GM18498 (cell line): ENCODE data around the gene EFNB2.

Source experiments
- ATAC-seq: cut with Tn5 transposase; IDR thresholded peaks from one replicate; pipeline ENCODE4 v1.9.1; 2021; ENCODE audit warnings: mild to moderate bottlenecking, moderate library complexity; ENCODE audit not compliant: unreplicated experiment

Gene EFNB2

GRCh38 chr13:106526738-106527444 lies 8.6 kb downstream of the EFNB2 start:
- ATAC-seq: no peak

DNA sequence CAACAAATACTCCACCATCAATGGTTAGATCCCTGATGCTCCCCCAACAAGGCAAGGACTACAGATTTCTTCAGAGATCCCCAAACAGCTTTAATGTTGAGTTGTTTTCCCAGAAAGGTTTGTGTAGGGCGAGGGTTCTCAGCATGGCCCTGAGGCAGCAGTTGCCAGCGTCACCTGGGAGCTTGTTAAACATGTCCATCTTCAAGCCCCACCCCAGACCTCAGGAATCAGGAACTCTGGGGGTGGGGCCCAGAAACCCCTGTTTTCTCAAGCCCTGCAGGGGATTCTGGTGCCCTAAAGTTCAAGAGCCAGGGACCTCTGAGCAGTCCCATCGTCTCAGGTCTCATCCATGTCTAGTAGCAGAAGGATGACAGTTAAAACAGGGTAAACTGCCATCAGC lies 9.6 kb downstream of the EFNB2 start:
- ATAC-seq: no peak

- no peak for ATAC-seq
Measured at GRCh38 chr13:106524108-106524507, 11.4 kb downstream of the EFNB2 start.

DNA sequence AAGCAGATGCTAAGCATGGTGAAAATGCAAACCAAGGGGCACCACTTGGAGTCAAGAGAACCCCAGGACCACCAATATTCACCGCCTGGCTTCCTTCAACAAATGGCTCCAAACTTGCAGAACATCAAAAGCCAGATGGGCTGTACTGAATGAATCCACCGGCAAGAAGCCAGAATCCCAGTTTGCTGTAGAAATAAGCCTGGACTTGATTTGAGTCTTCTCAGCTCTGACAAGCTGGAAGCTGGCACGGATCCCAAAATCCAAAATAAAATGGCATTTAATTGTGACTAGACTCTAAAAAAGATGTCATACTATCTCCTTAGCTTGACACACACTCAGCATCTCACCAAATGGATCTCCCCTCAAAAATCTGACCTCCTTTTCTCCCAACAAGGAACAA lies 11.9 kb downstream of the EFNB2 start:
- ATAC-seq: no peak

- no peak for ATAC-seq
Measured at GRCh38 chr13:106522898-106523525, 12.4 kb downstream of the EFNB2 start.

DNA sequence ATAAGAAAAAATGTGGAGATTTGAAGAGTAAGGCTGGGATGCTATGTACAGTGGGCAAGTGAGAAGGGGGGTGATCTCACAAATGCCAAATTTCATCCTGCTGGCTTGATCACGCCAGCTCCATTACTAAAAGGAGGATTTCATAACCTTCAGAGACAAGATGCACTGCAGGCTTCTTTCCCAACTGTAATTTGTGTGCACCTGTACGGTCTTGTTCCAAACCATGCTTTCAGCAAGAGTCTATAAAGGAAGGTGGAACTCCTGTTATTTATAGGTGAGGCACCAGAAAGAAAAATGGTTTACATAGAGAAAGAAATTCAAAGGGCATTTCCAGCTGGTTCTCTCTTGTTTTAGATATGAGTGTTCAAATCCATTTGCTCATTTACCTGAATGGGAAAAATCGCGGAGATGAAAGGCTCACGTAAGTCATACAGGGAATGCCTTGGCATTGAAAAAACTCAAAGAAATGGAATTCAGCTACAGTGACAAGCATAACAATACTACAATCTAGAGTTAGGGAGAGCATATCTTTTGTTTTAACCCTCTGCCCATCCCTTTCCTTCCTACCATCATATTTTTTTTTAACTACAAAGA lies 13.3 kb downstream of the EFNB2 start:
- no peak for ATAC-seq

GRCh38 chr13:106521095-106521799 lies 14.2 kb downstream of the EFNB2 start:
- ATAC-seq: no peak

DNA sequence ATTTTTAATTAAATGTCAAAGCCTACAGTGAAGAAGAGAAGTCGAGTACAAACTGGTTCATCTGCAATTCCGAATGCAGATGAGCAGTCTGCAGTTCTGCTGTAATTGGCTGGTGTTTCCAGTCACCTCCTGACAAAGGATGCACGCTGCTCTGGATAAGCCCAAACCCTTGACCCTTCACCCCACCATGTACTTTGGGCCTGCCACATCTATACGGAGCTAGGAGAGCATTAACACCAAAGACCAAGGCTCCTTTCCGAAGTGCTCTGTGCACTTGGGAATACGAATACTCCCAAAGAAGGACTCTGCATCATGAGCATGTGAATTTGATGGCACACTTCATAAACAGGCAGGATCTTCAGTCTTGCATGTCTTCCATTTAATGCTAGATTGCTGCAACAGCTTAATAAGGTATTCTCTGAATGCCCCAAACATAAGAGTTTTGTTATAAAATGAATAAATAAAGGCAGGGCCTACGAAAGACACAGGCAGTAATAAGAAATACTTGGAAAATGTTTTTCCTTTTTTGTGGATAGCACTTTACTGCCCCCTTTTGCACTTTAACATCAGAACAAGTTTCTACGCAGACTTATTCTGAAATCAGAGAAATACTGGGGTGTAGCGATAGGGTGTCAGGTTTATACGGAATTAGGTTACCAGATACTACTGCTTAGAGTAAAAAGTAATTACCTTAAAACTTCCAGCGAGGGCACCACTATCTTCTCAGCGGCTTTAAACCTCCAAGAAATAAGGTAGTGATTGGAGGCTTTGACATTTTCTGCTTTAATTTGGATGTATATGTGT lies 15.0 kb downstream of the EFNB2 start:
- no peak for ATAC-seq

DNA sequence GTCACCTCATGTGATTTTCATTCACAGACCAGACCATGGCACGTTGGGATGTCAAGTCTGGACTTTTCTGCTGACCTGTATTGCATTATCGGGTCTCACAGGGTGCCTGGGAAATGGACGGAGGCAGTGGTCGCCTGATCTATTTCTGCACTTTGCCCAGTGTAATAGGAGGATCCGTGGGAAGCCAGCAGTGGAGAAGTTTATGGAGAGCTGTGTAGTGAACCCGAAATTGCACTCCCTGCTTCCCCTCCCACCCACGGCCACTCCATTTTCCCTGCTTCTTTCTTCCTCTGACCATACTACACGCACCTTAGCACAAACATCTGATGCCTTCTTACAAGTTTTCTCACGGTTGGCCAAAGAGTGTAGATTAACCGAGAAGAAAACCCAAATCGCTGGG lies 16.9 kb downstream of the EFNB2 start:
- ATAC-seq: no peak

GRCh38 chr13:106517109-106517847 lies 18.2 kb downstream of the EFNB2 start:
- no peak for ATAC-seq

GRCh38 chr13:106515635-106516254 lies 19.7 kb downstream of the EFNB2 start:
- no peak for ATAC-seq

- ATAC-seq: no peak
Measured at GRCh38 chr13:106514928-106515634, 20.4 kb downstream of the EFNB2 start.

DNA sequence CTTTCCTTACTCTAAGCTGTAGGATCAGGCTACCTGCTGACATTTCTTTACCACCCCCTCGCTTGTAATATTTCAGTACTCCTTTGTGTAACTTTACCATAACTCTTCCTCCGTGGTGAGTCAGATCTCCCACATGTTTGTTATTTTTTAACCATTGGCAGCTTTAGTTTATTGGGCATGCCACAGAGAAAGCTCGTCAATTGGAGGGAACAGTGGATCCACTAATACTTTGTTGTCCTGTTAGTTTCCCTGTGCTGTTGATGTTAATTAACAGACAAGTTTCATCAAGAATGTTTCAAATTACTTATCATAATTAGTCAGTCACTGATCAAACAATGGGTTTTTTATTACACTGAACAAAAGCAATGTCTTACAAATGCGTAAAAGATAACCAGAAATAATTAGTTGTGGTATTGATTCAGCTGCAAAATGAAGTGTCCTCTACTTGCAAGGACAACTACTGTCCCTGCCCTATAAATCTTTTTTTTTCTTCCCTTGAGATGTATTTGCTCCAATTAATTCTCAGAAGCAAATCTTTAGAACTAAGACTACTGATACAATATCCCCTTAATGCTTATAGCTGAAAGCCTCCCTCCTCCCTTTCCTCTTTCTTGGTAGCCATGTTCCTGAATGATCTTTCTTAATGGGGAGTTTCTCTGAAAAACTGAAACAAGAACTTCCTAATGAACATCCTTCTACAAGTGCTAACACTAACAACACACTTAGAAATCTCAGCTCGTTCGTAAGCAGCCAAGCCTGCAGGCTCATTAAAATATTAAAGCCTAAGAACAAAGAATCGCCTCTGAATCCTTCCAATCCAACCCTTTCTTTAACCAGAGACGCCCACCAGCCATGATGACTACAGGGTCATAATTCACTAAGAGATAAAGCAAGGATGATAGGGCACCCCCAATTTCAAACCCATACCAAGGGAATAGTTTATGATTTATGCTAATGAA lies 22.2 kb downstream of the EFNB2 start:
- ATAC-seq: no peak

DNA sequence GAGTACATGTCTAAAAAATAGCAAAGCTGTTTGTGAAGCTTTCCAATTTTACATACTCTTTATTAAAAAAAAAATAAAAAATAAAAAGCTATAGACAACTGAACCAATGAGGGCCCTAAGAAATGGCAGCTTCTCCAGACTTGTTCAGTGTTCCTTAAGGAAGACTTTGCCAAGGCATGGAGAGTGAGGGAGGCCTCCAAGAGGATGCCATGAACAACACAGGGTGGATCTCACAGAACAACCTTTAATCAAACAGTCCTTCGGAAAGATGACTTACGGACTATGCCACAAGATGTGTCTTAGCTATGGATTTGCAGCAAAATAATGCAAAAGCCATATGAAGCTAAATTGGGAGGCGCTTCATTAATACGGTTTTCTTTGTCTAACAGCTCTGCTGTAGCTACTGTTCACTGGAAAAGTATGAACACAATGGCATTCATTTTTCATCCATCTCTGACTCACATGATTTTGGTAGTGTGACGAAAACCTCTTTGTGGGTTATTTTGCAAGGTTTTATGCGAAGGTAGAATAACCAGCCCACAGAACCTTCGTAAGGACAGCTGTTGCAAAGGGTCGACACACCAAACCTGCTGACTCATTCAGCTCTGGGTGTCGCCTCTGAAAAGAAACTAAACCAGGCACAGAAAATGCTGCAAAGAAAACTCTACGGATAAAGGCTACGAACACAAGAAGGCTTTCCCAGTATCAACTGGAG lies 27.7 kb downstream of the EFNB2 start:
- ATAC-seq: peak; percentile 85

DNA sequence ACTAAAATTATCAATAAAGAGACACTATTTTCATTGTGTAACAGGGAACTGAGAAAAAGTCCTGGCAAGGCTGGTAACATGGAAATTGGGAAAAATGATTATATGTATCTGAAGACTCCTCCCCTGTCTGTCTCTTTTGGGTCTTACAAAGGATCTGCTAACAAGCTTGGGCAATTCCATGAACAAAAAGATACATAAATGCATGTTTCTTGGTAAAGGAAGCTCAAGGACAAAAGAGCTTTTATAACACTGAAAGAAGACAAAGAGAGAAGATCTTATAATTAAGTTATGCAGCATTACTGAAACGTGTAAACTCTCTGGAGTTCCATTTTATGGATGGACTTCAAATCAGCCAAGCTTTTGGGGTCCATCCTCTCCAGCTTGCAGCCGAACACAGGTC lies 29.2 kb downstream of the EFNB2 start:
- ATAC-seq: no peak

DNA sequence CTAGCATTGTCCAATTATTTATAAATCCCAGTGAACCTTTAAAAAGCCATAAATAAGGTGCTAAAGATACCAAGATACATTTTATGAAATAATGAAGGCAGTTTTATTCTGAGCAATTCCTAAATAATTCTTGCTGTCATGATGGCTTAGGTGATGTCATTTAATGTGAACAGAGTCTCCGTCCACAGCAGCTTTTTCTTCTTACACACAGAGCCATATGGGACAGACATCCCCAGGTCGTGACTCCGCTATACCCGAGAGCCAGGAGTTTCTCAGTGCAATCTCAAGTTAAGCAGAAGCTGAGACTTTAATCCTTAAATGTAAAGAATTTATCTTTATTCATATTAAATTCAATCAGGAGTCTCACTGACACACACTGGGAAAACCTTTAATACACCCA lies 29.7 kb downstream of the EFNB2 start:
- ATAC-seq: no peak

GRCh38 chr13:106505295-106505694 lies 30.2 kb downstream of the EFNB2 start:
- ATAC-seq: no peak
